C4-2B (cell line): ENCODE results near the gene TTC28.

Source experiments
- CTCF ChIP-seq: fragments of 450-650 bp; conservative IDR thresholded peaks from 2 replicates; pipeline ENCODE4 v1.5.1; 2017; ENCODE audit warnings: mild to moderate bottlenecking
- ZFX ChIP-seq: fragments of 450-650 bp; IDR thresholded peaks from 2 replicates; pipeline ENCODE4 v1.6.1; 2017

GRCh38 chr22:28464127-28464526 lies 215.5 kb downstream of the TTC28 start:
- TF ChIP-seq CTCF (no peak), ZFX (no peak)
